D721Med (cell line): Measurements from ENCODE around the gene TTLL1.

Experiments
- DNase-seq: peaks from one replicate; pipeline ENCODE4 v3.0.0; 2011; ENCODE audit warnings: low spot score; ENCODE audit not compliant: insufficient read length
- FAIRE-seq: peaks from 2 replicates; lab custom pipeline; 2011; peaks lifted over from hg19 to GRCh38; lab: Jason Lieb, UNC
- CTCF ChIP-seq: IDR thresholded peaks from 2 replicates; pipeline ENCODE4 v1.5.1; 2012; ENCODE audit warnings: mild to moderate bottlenecking, control low read depth; ENCODE audit not compliant: insufficient read depth; ENCODE audit errors: missing control alignments

Gene TTLL1

GRCh38 chr22:43047605-43048004, 41.6 kb downstream of the TTLL1 start:
- peak; percentile 24 for DNase-seq
- FAIRE-seq, result no peak

GRCh38 chr22:43044290-43044712, 44.9 kb downstream of the TTLL1 start:
- FAIRE-seq, result no peak
- TF ChIP-seq CTCF, result no peak
- DNase-seq, result no peak

More at GRCh38 chr22:43047605-43048004, 41.6 kb downstream of the TTLL1 start:
- TF ChIP-seq CTCF, result no peak

DNA sequence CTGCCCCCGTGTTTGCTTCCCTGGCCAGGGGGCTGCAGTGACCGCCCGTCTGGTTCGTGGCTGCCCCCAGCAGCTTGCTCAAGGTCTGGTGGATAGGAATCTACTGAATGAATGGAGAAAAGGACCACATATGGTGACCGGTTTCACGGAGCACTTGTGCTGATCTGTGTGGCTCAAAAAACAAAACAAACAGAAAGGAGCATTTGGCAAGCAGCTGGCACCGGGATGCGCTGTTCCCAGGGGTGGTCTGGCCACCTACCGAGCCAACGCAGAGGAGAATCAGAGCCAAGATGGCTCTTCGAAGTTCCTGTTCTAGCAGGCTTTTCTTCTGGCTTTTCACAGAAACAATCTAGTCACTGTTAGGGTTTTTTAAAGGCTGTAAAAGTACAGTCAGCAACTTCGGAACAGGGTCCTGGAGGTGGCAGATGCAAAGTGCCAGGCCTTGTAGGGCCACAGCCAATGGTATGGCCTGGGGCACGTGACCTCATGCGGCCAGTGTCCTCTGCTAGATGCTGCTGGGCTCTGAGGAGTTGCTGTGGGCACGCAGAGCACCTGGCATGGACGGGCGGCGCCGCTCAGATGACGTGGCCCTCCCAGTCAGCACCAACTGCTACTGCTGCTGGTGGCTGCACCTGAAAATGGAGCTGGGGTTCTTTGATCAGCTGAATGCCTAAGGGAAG, 47.0 kb downstream of the TTLL1 start:
- FAIRE-seq (no peak), DNase-seq (no peak)
- no peak for TF ChIP-seq CTCF

- no peak for TF ChIP-seq CTCF
- DNase-seq (no peak), FAIRE-seq (no peak)
These were observed 49.4 kb downstream of the TTLL1 start for GRCh38 chr22:43039800-43040199.

DNA sequence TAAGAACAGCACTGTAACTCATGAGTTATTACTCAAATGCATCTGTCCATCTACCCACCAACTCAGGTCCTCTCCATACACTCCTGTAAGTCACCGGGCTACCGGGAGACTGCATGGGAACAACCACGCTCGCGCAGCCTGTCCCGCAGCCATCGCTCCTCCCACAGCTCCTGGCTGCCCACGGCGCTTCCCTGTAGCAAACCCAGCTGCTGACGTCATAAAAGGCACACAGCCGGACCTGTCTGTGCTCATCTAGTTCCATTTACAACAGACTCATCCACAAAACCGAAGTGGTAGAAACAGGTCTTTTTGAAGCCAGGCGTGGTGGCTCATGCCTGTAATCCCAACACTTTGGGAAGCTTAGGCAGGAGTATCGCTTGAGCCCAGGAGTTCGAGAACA, 50.9 kb downstream of the TTLL1 start:
- FAIRE-seq (no peak), DNase-seq (no peak)
- no peak for TF ChIP-seq CTCF

GRCh38 chr22:43036282-43036829, 52.8 kb downstream of the TTLL1 start:
- DNase-seq (no peak), FAIRE-seq (no peak)
- TF ChIP-seq CTCF, result no peak

DNA sequence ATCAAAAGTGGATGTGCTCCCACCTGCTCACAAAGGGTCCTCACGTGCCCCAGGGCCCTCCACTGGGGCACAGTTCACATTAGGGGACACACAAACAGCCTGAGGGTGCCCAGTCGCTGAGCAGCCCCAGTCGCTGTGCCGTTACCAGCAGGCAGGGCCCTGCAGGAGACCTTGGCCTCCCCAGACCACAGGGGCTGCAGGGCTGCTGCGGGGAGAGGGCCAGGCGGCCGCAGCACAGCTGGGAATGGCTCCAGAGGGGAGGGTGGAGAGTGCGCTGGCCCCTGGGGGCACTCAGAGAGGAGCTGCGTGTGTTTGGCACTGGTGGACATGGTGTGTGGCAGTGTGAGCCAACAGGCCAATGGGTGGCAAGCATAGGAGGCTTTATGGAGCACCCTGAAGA, 53.9 kb downstream of the TTLL1 start:
- FAIRE-seq (no peak), DNase-seq (no peak)

More for the DNA sequence above, 53.9 kb downstream of the TTLL1 start:
- TF ChIP-seq CTCF, result no peak
